ENCODE data around the gene KIAA0513.

KIAA0513 gene

GRCh38 chr16:85103114-85104079, 75.8 kb downstream of the KIAA0513 start:
- Histone ChIP-seq H3K27ac (replicated peaks) (no peak overlapping the region), H3K4me3 (replicated peaks; ENCODE audit: insufficient read depth, low read length) (no peak overlapping the region), H3K27me3 (ENCODE audit: insufficient read depth, poor library complexity, severe bottlenecking) (no peaks in the 10 kb centered on the region)
- DNase-seq (ENCODE audit: low read depth in 1 of 2, low spot score in 1 of 2) = no peak
- TF ChIP-seq REST (IDR thresholded peaks at IDR 0.05; ENCODE audit: insufficient replicate concordance, low read depth) (no peak), SPI1 (IDR thresholded peaks at IDR 0.05; ENCODE audit: borderline replicate concordance, low read depth) (no peak), CTCF (IDR thresholded peaks at IDR 0.05; ENCODE audit: insufficient read depth, low read length) (no peak), POLR2AphosphoS5 (IDR thresholded peaks at IDR 0.05; ENCODE audit: low read depth) (no peak), GABPA (IDR thresholded peaks at IDR 0.05; ENCODE audit: low read depth) (no peak)

- no peak overlapping the region for H3K27ac ChIP-seq (replicated peaks)
- no peak for TF ChIP-seq CTCF (IDR thresholded peaks at IDR 0.05; ENCODE audit: insufficient read depth, low read length)
- TF ChIP-seq GABPA (IDR thresholded peaks at IDR 0.05; ENCODE audit: low read depth) = no peak
- no peak for TF ChIP-seq POLR2AphosphoS5 (IDR thresholded peaks at IDR 0.05; ENCODE audit: low read depth)
- TF ChIP-seq REST (IDR thresholded peaks at IDR 0.05; ENCODE audit: insufficient replicate concordance, low read depth) = no peak
- no peak for TF ChIP-seq SPI1 (IDR thresholded peaks at IDR 0.05; ENCODE audit: borderline replicate concordance, low read depth)
- no peak overlapping the region for H3K4me3 ChIP-seq (replicated peaks; ENCODE audit: insufficient read depth, low read length)
- H3K27me3 ChIP-seq (ENCODE audit: insufficient read depth, poor library complexity, severe bottlenecking) = no peaks in the 10 kb centered on the region
- no peak for DNase-seq (ENCODE audit: low read depth in 1 of 2, low spot score in 1 of 2)
Observed at GRCh38 chr16:85104147-85104546, 76.6 kb downstream of the KIAA0513 start.

- no peak overlapping the region for H3K27ac ChIP-seq (replicated peaks)
Observed at GRCh38 chr16:85104821-85105391, 77.3 kb downstream of the KIAA0513 start.

More at GRCh38 chr16:85104821-85105391, 77.3 kb downstream of the KIAA0513 start:
- TF ChIP-seq CTCF (IDR thresholded peaks at IDR 0.05; ENCODE audit: insufficient read depth, low read length) (no peak), SPI1 (IDR thresholded peaks at IDR 0.05; ENCODE audit: borderline replicate concordance, low read depth) (peak; percentile 82), GABPA (IDR thresholded peaks at IDR 0.05; ENCODE audit: low read depth) (no peak)
- DNase-seq (ENCODE audit: low read depth in 1 of 2, low spot score in 1 of 2) = peak; percentile 43 to 53
- H3K4me3 ChIP-seq (replicated peaks; ENCODE audit: insufficient read depth, low read length) = no peak overlapping the region
- H3K27me3 ChIP-seq (ENCODE audit: insufficient read depth, poor library complexity, severe bottlenecking) = no peaks in the 10 kb centered on the region
